Measurements from ENCODE around the gene ADCY5.

ADCY5 gene

GRCh38 chr3:123449102-123449996, 459 bp upstream of the ADCY5 start:
- TF ChIP-seq CTCF (IDR thresholded peaks at IDR 0.05; ENCODE audit: low read length, missing control alignments) = no peak
- peak overlapping the region; percentile 50 for H3K4me3 ChIP-seq (replicated peaks; ENCODE audit: low read depth, low read length)
- peak; percentile 11 for DNase-seq (ENCODE audit: low read depth)

GRCh38 chr3:123447749-123448517, 957 bp downstream of the ADCY5 start:
- peak; percentile 4 for DNase-seq (ENCODE audit: low read depth)
- H3K4me3 ChIP-seq (replicated peaks; ENCODE audit: low read depth, low read length) = no peak overlapping the region
- TF ChIP-seq CTCF (IDR thresholded peaks at IDR 0.05; ENCODE audit: low read length, missing control alignments) = no peak

- no peak for TF ChIP-seq CTCF (IDR thresholded peaks at IDR 0.05; ENCODE audit: low read length, missing control alignments)
Observed at GRCh38 chr3:123447416-123447748, 1.5 kb downstream of the ADCY5 start.

GRCh38 chr3:123446610-123447109, 2.2 kb downstream of the ADCY5 start:
- no peak for DNase-seq (ENCODE audit: low read depth)
- no peak overlapping the region for H3K4me3 ChIP-seq (replicated peaks; ENCODE audit: low read depth, low read length)
- no peak for TF ChIP-seq CTCF (IDR thresholded peaks at IDR 0.05; ENCODE audit: low read length, missing control alignments)

More at GRCh38 chr3:123447416-123447748, 1.5 kb downstream of the ADCY5 start:
- H3K4me3 ChIP-seq (replicated peaks; ENCODE audit: low read depth, low read length) = no peak overlapping the region
- DNase-seq (ENCODE audit: low read depth) = no peak

GRCh38 chr3:123446210-123446609, 2.7 kb downstream of the ADCY5 start:
- TF ChIP-seq CTCF (IDR thresholded peaks at IDR 0.05; ENCODE audit: low read length, missing control alignments) = no peak
- no peak overlapping the region for H3K4me3 ChIP-seq (replicated peaks; ENCODE audit: low read depth, low read length)

GRCh38 chr3:123445702-123446101, 3.2 kb downstream of the ADCY5 start:
- H3K4me3 ChIP-seq (replicated peaks; ENCODE audit: low read depth, low read length) = no peak overlapping the region
- TF ChIP-seq CTCF (IDR thresholded peaks at IDR 0.05; ENCODE audit: low read length, missing control alignments) = no peak
- no peak for DNase-seq (ENCODE audit: low read depth)

More at GRCh38 chr3:123446210-123446609, 2.7 kb downstream of the ADCY5 start:
- DNase-seq (ENCODE audit: low read depth) = no peak

Data from fibroblast of pulmonary artery (primary cell).